Epithelial cell of esophagus (primary cell): Measurements from ENCODE around the gene PLD5.
"Not testable (repeated sequence)": the region's sequence is repeated elsewhere in the genome, so short reads cannot be mapped to it uniquely, and the experiment has no call there.

Experiments used
- DNase-seq: peaks from one replicate; pipeline ENCODE4 v3.0.0; 2010; ENCODE audit warnings: low read depth
- H3K4me3 ChIP-seq: 2 replicates; pipeline ENCODE4 v1.5.1; 2011; ENCODE audit warnings: mild to moderate bottlenecking, low read length, control low read depth
- TF ChIP-seq, protein P1 (sequence below): IDR thresholded peaks from 2 replicates; pipeline ENCODE4 v1.5.1; 2011; ENCODE audit warnings: low read depth, mild to moderate bottlenecking, low read length, control low read depth, inconsistent platforms; ENCODE audit not compliant: insufficient read depth; ENCODE audit errors: missing control alignments

The PLD5 gene

GRCh38 chr1:242081446-242081845, 443.1 kb downstream of the PLD5 start:
- DNase-seq = no peak
- TF ChIP-seq, protein P1, sequence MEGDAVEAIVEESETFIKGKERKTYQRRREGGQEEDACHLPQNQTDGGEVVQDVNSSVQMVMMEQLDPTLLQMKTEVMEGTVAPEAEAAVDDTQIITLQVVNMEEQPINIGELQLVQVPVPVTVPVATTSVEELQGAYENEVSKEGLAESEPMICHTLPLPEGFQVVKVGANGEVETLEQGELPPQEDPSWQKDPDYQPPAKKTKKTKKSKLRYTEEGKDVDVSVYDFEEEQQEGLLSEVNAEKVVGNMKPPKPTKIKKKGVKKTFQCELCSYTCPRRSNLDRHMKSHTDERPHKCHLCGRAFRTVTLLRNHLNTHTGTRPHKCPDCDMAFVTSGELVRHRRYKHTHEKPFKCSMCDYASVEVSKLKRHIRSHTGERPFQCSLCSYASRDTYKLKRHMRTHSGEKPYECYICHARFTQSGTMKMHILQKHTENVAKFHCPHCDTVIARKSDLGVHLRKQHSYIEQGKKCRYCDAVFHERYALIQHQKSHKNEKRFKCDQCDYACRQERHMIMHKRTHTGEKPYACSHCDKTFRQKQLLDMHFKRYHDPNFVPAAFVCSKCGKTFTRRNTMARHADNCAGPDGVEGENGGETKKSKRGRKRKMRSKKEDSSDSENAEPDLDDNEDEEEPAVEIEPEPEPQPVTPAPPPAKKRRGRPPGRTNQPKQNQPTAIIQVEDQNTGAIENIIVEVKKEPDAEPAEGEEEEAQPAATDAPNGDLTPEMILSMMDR = no peak
- no peak overlapping the region for H3K4me3 ChIP-seq

GRCh38 chr1:242065813-242066212, 458.7 kb downstream of the PLD5 start:
- TF ChIP-seq, protein P1 = no peak
- no peak overlapping the region for H3K4me3 ChIP-seq
- DNase-seq = no peak

- DNase-seq = no peak
- H3K4me3 ChIP-seq = no peak overlapping the region
- TF ChIP-seq, protein P1 = no peak
Measured at GRCh38 chr1:242062271-242062670, 462.2 kb downstream of the PLD5 start.

- no peak for DNase-seq
- TF ChIP-seq, protein P1 = no peak
- no peak overlapping the region for H3K4me3 ChIP-seq
Measured at GRCh38 chr1:242059976-242060375, 464.5 kb downstream of the PLD5 start.

GRCh38 chr1:242058582-242058981, 465.9 kb downstream of the PLD5 start:
- DNase-seq = not testable (repeated sequence)

GRCh38 chr1:242058181-242058580, 466.3 kb downstream of the PLD5 start:
- H3K4me3 ChIP-seq, DNase-seq: not testable (repeated sequence)

More at GRCh38 chr1:242058582-242058981, 465.9 kb downstream of the PLD5 start:
- H3K4me3 ChIP-seq = not testable (repeated sequence)

- TF ChIP-seq, protein P1 = no peak
- no peak overlapping the region for H3K4me3 ChIP-seq
- no peak for DNase-seq
Measured at GRCh38 chr1:242057745-242058115, 466.8 kb downstream of the PLD5 start.

GRCh38 chr1:242056988-242057744, 467.3 kb downstream of the PLD5 start:
- no peak overlapping the region for H3K4me3 ChIP-seq
- DNase-seq = no peak
- TF ChIP-seq, protein P1 = no peak
